Uterus (tissue), 2 donors: Measurements from ENCODE around the gene KCNRG.

ENCODE experiments used
- CTCF ChIP-seq, 4 experiments: fragments of 200-600 bp in 2 of 4; fragments of 450-650 bp in 2 of 4; sonication (generic) in 2 of 4; IDR thresholded peaks; one replicate each; pipeline ENCODE4 v1.5.1; 2016 to 2019; ENCODE audit warnings: antibody characterized with exemption in 4 of 4, mild to moderate bottlenecking in 2 of 4, moderate library complexity in 1 of 4
- POLR2A ChIP-seq, 2 donors: fragments of 450-650 bp; IDR thresholded peaks; one replicate each; pipeline ENCODE4 v1.6.1; 2016; ENCODE audit warnings: antibody characterized with exemption in 2 of 2, mild to moderate bottlenecking in 1 of 2, moderate library complexity in 1 of 2

- TF ChIP-seq CTCF (IDR thresholded peaks at IDR 0.05) (no peak), POLR2A (IDR thresholded peaks at IDR 0.05) (no peak)
These were observed 39.4 kb upstream of the KCNRG start for GRCh38 chr13:49975826-49976225.
